Dendritic cell treated with granulocyte-macrophage colony-stimulating factor and Interleukin-4, amounts not matched to agents 40 ng/mL and 50 ng/mL, for 4 days (primary cell): ENCODE measurements around the gene CTNNA1.
"Not testable (repeated sequence)": the region's sequence is repeated elsewhere in the genome, so short reads cannot be mapped to it uniquely, and the experiment has no call there.

Experiments used
- H3K27ac Mint-ChIP-seq: one replicate; pipeline ENCODE4 v1.8.0; 2022; ENCODE audit warnings: mild to moderate bottlenecking, mixed read lengths
- H3K27me3 Mint-ChIP-seq: one replicate; pipeline ENCODE4 v1.8.0; 2022; ENCODE audit warnings: mild to moderate bottlenecking, mixed read lengths
- H3K36me3 Mint-ChIP-seq: one replicate; pipeline ENCODE4 v1.8.0; 2022; ENCODE audit warnings: low read depth, mixed read lengths
- H3K4me1 Mint-ChIP-seq: one replicate; pipeline ENCODE4 v1.8.0; 2022; ENCODE audit warnings: low read depth, mixed read lengths
- H3K4me3 Mint-ChIP-seq: one replicate; pipeline ENCODE4 v1.8.0; 2022; ENCODE audit warnings: mild to moderate bottlenecking, moderate library complexity, mixed read lengths
- H3K9me3 Mint-ChIP-seq: one replicate; pipeline ENCODE4 v1.8.0; 2022; ENCODE audit warnings: mixed read lengths
- intact Hi-C: fragments of 100-400 bp; cut with micrococcal nuclease; formaldehyde crosslinking; loops from one replicate; pipeline ENCODE4 v1.15.0; 2022

The CTNNA1 gene

DNA sequence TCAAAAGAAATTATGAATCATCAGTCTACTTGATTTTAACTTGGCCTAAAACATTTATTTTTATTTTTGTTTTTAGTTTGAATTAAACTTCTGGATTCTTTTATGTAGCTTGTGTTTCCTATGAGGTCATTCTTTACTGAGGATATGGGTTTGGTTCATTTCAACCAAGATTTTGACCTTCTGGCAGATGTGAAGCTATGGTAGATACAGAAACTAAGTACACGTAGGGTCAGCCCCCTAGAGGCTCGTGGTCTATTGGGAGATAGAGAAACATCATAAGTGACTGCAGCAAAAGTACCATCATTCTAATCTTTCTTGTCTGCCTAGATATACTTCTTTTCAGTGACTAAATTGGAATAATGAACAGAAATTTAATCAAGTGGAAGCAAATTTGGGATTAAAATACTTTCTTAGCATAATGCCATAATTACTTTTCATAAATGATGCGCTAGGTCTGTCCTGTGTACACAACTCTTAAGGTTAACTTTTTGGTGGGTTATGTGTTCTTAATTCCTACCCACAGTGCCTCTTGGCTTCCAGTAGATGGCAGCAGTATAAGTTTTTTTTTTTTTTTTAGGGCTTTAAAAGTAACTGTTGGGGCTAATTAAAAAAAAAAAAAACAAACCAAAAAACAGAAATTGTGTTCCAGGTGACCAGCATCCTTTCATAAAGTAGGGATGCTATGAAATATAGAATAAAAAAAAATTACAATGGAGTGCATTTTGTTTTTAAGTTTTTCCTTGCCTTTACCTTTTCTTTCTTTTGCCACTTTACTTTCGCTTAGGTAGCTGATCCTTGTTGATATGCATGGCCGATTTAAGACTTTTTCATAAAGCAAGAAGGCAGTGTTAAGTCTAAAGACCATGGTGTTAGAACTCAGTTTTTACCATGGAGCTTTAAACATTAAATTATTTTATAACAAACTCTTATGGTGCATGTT lies 72.0 kb downstream of the CTNNA1 start:
- intact Hi-C loops, result loop anchor here (2.0 kb wide), 1 partner anchor 438 kb away; no protein-coding TSS in a partner anchor
- no peak overlapping the region for H3K4me3 Mint-ChIP-seq
- no peaks in the 10 kb centered on the region for H3K27me3 Mint-ChIP-seq
- H3K36me3 Mint-ChIP-seq, result peaks cover 73% of the 10 kb centered on the region
- no peaks in the 10 kb centered on the region for H3K9me3 Mint-ChIP-seq
- H3K27ac Mint-ChIP-seq, result no peak overlapping the region
- H3K4me1 Mint-ChIP-seq, result peaks cover 1% of the 10 kb centered on the region

DNA sequence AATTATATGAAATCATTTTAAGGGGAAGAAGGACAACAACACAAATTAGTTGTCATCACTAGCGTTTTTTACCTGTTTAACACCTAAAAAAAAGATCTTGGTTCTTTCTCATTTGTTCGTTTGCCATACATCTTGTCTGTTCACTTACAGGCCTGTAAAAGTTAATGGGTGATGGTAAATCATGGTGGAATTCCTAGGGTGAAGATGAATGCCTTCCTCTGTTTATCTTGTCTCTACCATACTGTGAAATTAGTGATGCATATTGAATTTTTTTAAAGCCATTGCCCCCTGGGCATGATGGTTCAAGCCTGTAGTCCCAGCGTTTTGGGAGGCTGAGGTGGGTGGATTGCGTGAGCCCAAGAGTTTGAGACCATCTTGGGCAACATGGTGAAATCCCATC lies 75.3 kb downstream of the CTNNA1 start:
- Mint-ChIP-seq H3K27ac (no peak overlapping the region), H3K4me1 (peaks cover 16% of the 10 kb centered on the region), H3K4me3 (no peak overlapping the region), H3K9me3 (no peaks in the 10 kb centered on the region), H3K36me3 (peaks cover 77% of the 10 kb centered on the region), H3K27me3 (no peaks in the 10 kb centered on the region)
- intact Hi-C loops, result no loop called here

DNA sequence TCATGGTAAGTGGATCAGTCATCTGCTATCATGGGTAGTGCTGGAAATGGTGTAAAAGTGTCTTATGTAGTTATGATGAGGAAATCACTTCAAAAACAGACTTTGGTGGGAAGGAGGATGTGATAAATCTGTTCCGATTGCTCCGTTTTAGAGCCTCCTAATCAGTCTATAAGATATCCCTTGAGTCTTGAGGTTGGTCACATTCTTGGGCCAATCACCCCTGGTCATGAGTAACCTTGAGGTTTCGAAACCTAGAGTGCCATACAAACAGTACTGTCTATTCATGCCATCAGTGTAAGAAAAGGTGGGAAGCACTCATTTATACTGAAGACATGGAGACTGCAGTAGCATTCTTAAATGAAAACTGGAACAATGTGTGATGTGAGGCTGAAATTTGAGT lies 76.1 kb downstream of the CTNNA1 start:
- Mint-ChIP-seq H3K27ac (no peak overlapping the region), H3K36me3 (peaks cover 81% of the 10 kb centered on the region), H3K9me3 (no peaks in the 10 kb centered on the region), H3K4me1 (peaks cover 16% of the 10 kb centered on the region), H3K4me3 (no peak overlapping the region), H3K27me3 (no peaks in the 10 kb centered on the region)
- intact Hi-C loops, result no loop called here

DNA sequence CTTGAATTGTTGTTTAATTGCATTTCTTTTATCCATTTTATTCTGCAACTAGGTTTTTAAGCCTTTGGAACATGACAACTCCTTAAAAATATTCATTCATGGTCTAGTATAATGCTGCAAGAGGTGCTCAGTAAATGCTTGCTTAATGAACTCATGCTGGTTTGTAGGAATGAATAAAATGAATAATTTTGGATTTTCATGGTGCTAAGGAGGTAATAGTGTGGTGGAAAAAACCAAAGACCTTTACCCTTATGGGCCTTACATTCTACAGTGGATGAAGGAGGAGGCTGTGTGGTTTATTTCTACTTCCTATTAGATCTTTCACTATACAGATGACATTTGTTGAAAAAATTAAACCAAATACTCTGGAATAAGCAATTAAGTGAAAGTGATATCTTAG lies 78.5 kb downstream of the CTNNA1 start:
- H3K27me3 Mint-ChIP-seq, result no peaks in the 10 kb centered on the region
- no peaks in the 10 kb centered on the region for H3K9me3 Mint-ChIP-seq
- peaks cover 69% of the 10 kb centered on the region for H3K36me3 Mint-ChIP-seq
- H3K4me1 Mint-ChIP-seq, result peaks cover 23% of the 10 kb centered on the region
- H3K4me3 Mint-ChIP-seq, result no peak overlapping the region
- intact Hi-C loops, result no loop called here
- H3K27ac Mint-ChIP-seq, result no peak overlapping the region

DNA sequence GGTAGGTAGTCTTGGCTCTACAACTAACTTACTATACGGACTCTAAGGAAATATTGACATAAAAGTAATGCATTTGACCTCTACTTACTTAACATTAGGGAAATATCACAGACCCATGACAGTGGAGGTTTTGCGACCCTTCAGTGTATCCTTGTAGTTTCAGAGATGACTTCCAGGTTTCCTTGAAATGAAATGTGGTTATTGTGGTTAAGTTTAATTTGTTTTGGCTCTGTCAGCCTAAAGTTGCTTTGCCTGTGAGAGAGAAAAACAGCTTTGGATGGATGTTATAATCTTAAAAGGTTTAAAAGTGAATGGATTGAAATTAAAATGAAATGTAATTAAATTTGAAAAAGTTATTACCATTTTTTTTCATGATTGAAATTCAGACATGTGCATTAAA lies 79.0 kb downstream of the CTNNA1 start:
- H3K27ac Mint-ChIP-seq, result no peak overlapping the region
- intact Hi-C loops, result no loop called here

DNA sequence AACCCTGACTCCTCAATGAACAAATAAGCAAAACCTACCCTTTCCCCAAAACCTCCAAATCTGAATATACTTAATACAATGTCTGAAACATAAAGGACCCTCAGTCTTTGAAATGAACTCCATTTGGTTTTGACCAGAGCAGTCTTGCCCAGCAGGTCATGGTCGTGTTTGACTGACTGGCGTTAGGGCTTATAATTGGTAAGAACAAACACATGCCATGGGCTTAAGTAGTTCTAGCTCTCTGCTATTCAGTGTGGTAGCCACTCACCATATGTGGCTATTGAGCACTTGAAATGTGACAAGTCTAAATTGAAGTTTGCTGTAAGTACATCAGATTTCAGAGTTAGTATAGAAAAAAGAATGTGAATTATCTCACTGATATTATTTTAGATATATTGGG lies 79.9 kb downstream of the CTNNA1 start:
- no peak overlapping the region for H3K27ac Mint-ChIP-seq
- H3K9me3 Mint-ChIP-seq, result no peaks in the 10 kb centered on the region
- no peaks in the 10 kb centered on the region for H3K27me3 Mint-ChIP-seq
- intact Hi-C loops, result no loop called here
- peaks cover 62% of the 10 kb centered on the region for H3K36me3 Mint-ChIP-seq
- H3K4me3 Mint-ChIP-seq, result no peak overlapping the region
- H3K4me1 Mint-ChIP-seq, result peaks cover 29% of the 10 kb centered on the region

More for the DNA sequence above, 79.0 kb downstream of the CTNNA1 start:
- Mint-ChIP-seq H3K27me3 (no peaks in the 10 kb centered on the region), H3K9me3 (no peaks in the 10 kb centered on the region), H3K36me3 (peaks cover 65% of the 10 kb centered on the region), H3K4me3 (no peak overlapping the region), H3K4me1 (peaks cover 24% of the 10 kb centered on the region)

DNA sequence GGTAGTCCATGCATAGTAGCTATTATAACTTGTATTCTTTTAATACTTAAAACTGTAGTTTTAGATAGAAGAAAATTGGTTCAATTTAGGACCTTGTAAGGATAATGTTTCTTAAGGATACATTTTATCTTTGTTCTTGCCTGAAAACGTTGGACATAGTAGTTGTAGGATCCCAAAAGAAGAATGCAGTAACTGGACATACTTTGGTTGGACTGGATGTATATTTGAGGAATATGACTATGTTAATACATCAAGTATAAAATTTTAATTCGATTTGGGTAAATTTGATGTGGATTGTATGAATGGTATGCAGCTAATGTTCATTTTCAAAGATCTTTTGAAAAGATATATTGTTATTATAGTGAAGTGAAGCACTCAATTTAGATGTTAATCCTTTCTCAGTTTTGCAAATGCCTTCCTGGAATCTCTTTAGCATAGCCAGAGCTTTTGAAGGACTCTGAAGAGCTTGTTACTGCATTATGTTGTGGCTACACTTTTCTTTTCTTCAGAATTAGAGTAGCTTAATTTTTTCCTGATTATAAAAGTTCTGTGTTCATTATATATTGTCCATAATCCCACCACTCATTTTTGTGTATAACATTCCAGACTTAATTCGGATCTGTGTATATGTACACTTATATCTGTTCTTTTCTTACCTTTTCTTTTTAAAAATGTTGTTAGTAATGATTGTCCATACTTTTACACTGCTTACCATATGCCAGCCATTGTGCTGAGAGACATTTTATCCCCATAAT lies 80.7 kb downstream of the CTNNA1 start:
- no peak overlapping the region for H3K4me3 Mint-ChIP-seq
- peaks cover 29% of the 10 kb centered on the region for H3K4me1 Mint-ChIP-seq
- intact Hi-C loops, result no loop called here
- no peaks in the 10 kb centered on the region for H3K27me3 Mint-ChIP-seq
- no peak overlapping the region for H3K27ac Mint-ChIP-seq
- H3K9me3 Mint-ChIP-seq, result no peaks in the 10 kb centered on the region
- peaks cover 54% of the 10 kb centered on the region for H3K36me3 Mint-ChIP-seq

DNA sequence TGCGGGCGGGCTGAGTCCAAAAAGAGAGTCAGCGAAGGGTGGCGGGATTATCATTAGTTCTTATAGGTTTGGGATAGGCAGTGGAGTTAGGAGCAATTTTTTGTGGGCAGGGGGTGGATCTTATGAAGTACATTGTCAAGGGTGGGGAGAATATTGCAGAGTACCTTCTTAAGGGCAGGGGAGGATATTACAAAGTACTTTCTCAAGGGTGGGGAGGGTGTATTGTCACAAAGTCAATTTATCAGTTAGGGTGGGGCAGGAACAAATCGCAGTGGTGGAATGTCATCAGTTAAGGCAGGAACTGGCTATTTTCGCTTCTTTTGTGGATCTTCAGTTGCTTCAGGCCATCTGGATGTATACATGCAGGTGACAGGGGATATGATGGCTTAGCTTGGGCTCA lies 81.6 kb downstream of the CTNNA1 start:
- H3K9me3 Mint-ChIP-seq, H3K4me3 Mint-ChIP-seq, H3K27me3 Mint-ChIP-seq, H3K27ac Mint-ChIP-seq, intact Hi-C loops: not testable (repeated sequence)
- Mint-ChIP-seq H3K36me3 (peaks cover 44% of the 10 kb centered on the region), H3K4me1 (peaks cover 29% of the 10 kb centered on the region)

DNA sequence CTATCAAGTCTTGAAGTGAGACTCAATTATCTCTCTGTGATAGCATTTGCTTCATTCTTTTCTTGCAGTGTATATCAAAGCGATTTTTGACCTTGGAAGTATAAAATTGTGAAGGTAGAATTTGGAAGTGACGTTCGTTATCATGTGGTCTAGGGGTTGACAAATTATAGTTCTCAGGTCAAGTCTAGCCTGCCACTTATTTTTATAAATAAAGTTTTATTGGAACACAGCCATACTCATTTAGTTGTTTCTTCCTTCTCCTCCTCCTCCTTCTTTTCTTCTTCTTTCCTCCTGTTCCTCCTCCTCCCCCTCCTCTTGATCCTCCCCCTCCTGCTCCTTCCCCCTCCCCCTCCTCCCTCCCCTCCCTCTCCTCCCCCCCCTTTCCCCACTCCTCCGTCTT lies 83.9 kb downstream of the CTNNA1 start:
- Mint-ChIP-seq H3K27ac (no peak overlapping the region), H3K4me3 (no peak overlapping the region), H3K4me1 (peaks cover 13% of the 10 kb centered on the region), H3K36me3 (peaks cover 27% of the 10 kb centered on the region), H3K9me3 (no peaks in the 10 kb centered on the region), H3K27me3 (no peaks in the 10 kb centered on the region)
- intact Hi-C loops, result no loop called here

DNA sequence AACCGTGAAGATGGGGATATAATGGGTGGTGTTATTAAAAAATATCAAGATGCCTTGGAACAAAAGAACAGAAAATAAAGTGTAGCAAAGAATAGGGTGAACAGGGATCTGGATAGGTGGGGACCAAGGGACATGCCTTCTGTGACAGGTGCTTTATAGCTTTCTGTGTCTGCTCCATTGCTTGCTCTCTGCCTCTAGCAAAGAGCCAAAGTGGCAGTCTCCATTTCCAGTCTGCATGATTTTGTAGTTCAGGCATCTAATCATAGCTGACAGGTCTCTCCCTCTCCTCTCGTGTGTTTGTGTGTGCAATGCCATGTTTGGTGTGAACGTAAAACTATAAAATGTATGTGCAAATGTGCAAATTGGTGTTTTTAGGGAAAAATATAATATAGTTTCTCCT lies 86.9 kb downstream of the CTNNA1 start:
- Mint-ChIP-seq H3K36me3 (peaks cover 8% of the 10 kb centered on the region), H3K9me3 (no peaks in the 10 kb centered on the region), H3K4me3 (no peak overlapping the region), H3K4me1 (peaks cover 15% of the 10 kb centered on the region), H3K27ac (no peak overlapping the region), H3K27me3 (no peaks in the 10 kb centered on the region)
- intact Hi-C loops, result no loop called here

DNA sequence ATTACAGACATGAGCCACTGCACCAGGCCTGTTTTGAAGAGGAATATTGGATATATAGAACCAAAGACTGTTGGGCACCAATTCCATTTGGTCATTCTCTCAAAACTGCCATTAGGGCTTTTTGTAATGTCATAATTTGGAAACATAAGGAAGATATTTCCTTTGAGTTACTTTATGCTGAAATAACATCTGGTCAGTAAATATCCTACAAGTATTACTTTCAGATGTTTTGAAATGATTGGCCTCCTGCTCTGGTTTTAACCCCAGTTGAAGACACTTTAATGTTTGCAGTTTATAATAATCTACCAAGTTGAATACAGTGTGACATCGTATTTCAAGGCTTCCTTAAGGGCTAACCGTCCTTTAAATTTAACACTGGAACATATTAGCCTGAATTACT lies 88.3 kb downstream of the CTNNA1 start:
- Mint-ChIP-seq H3K9me3 (no peaks in the 10 kb centered on the region), H3K4me3 (no peak overlapping the region), H3K27ac (no peak overlapping the region), H3K27me3 (no peaks in the 10 kb centered on the region), H3K4me1 (peaks cover 15% of the 10 kb centered on the region), H3K36me3 (peaks cover 16% of the 10 kb centered on the region)
- intact Hi-C loops, result no loop called here

DNA sequence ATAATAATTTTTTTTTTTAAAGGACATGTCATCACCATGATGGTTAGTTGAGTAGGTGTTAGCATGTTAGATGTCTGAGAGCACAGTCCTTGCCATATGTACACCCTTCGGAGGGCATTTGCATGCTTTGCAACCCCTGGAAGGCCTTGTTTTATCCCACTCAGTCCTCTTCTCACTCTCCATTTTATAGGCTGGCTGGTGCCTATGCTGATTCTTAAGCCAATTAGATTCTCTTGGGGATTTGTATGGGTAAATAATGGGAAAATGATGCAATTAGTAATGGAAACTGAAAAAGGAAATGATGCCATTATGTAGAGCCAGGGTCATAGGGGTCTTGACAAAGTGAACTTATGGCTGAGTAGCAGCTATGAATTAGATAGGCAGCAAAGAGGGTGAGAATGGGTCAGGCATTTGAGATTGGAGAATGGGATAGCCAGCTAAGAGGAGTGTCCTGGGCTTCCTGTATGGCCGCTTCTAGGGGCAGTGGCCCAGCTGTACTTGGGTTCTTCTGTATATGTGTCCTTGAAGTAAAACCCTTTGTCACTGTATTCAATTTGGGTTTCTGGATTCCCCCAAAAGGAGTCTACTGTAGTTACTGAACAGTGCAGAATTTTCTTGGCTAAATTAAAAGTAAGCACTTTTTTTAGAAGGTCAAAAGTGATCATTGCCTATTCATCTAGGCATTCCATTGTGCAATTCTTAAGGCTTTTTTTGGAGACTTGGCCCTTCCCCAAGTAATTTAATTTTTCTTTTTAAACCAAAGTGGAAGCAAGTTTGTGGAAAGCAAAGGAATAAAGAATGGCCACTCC lies 90.3 kb downstream of the CTNNA1 start:
- H3K27ac Mint-ChIP-seq, result no peak overlapping the region
- H3K4me3 Mint-ChIP-seq, result no peak overlapping the region
- H3K27me3 Mint-ChIP-seq, result no peaks in the 10 kb centered on the region
- H3K9me3 Mint-ChIP-seq, result no peaks in the 10 kb centered on the region
- peaks cover 9% of the 10 kb centered on the region for H3K36me3 Mint-ChIP-seq
- intact Hi-C loops, result no loop called here
- peaks cover 13% of the 10 kb centered on the region for H3K4me1 Mint-ChIP-seq

DNA sequence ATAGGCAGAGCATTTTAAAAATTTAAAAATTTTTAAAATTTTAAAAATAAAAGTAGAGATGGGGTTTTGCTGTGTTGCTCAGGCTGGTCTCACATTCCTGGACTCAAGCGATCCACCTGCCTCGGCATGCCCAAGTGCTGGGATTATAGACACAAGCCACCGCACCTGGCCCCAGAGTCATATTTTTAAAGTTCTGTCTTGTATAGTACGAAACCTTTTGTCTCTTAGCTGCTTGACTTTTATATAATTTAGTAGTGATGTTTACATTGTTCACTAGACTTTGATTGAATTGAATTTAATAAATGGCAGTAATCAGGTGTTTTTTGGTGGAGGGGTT lies 90.9 kb downstream of the CTNNA1 start:
- intact Hi-C loops, result no loop called here
- Mint-ChIP-seq H3K36me3 (peaks cover 9% of the 10 kb centered on the region), H3K4me1 (peaks cover 14% of the 10 kb centered on the region), H3K27me3 (no peaks in the 10 kb centered on the region), H3K9me3 (no peaks in the 10 kb centered on the region), H3K4me3 (no peak overlapping the region), H3K27ac (no peak overlapping the region)
